HL-60 (cell line): ENCODE results near the gene BHLHE41.
A peak's percentile ranks its signal among the peaks of the same experiment; 100 is the strongest.

ENCODE experiments used
- DNase-seq, 2 experiments: peaks; one replicate each; pipeline ENCODE4 v3.0.0-alpha.2; 2010 to 2020; ENCODE audit warnings: low read depth in 1 of 2, low spot score in 1 of 2
- H3K27ac ChIP-seq: fragments of 250-450 bp; sonication (Bioruptor Pico); replicated peaks from 2 replicates; pipeline ENCODE4 v1.5.1; 2020; ENCODE audit warnings: mild to moderate bottlenecking, moderate library complexity
- H3K27me3 ChIP-seq: fragments of 250-450 bp; sonication (Bioruptor Pico); 2 replicates; pipeline ENCODE4 v1.5.1; 2021; ENCODE audit warnings: mild to moderate bottlenecking, moderate library complexity; ENCODE audit not compliant: insufficient read depth, poor library complexity, severe bottlenecking
- H3K4me3 ChIP-seq: replicated peaks from 2 replicates; pipeline ENCODE4 v1.5.1; 2011; ENCODE audit warnings: mild to moderate bottlenecking, control low read depth, low read length; ENCODE audit not compliant: insufficient read depth
- CTCF ChIP-seq: IDR thresholded peaks from one replicate; pipeline ENCODE4 v1.5.1; 2011; ENCODE audit warnings: low read length, control low read depth, inconsistent platforms; ENCODE audit not compliant: insufficient read depth
- GABPA ChIP-seq: IDR thresholded peaks from 2 replicates; pipeline ENCODE4 v1.6.1; 2012; ENCODE audit warnings: low read depth
- POLR2AphosphoS5 ChIP-seq: IDR thresholded peaks from 2 replicates; pipeline ENCODE4 v1.6.1; 2012; ENCODE audit warnings: low read depth
- REST ChIP-seq: IDR thresholded peaks from 2 replicates; pipeline ENCODE4 v1.6.1; 2012; ENCODE audit warnings: low read depth; ENCODE audit not compliant: insufficient replicate concordance
- SPI1 ChIP-seq: IDR thresholded peaks from 2 replicates; pipeline ENCODE4 v1.6.1; 2012; ENCODE audit warnings: low read depth, mild to moderate bottlenecking, borderline replicate concordance

Gene BHLHE41

GRCh38 chr12:26090836-26091510, 33.9 kb downstream of the BHLHE41 start:
- Histone ChIP-seq H3K4me3 (no peak overlapping the region), H3K27me3 (no peaks in the 10 kb centered on the region), H3K27ac (no peak overlapping the region)
- DNase-seq = no peak
- no peak for TF ChIP-seq SPI1
- TF ChIP-seq GABPA = no peak
- no peak for TF ChIP-seq POLR2AphosphoS5

- Histone ChIP-seq H3K27ac (no peak overlapping the region), H3K4me3 (no peak overlapping the region), H3K27me3 (no peaks in the 10 kb centered on the region)
- DNase-seq = peak in 1 of 2 experiments; percentile 20
- TF ChIP-seq POLR2AphosphoS5 (no peak), SPI1 (no peak), REST (no peak), CTCF (no peak), GABPA (no peak)
These were observed 35.8 kb downstream of the BHLHE41 start for GRCh38 chr12:26088998-26089397.

GRCh38 chr12:26086936-26087335, 37.9 kb downstream of the BHLHE41 start:
- DNase-seq = no peak
- no peak overlapping the region for H3K4me3 ChIP-seq
- no peaks in the 10 kb centered on the region for H3K27me3 ChIP-seq
- TF ChIP-seq REST = no peak
- no peak for TF ChIP-seq GABPA
- no peak for TF ChIP-seq SPI1
- TF ChIP-seq POLR2AphosphoS5 = no peak
- no peak for TF ChIP-seq CTCF
- no peak overlapping the region for H3K27ac ChIP-seq

GRCh38 chr12:26080911-26081310, 43.9 kb downstream of the BHLHE41 start:
- no peaks in the 10 kb centered on the region for H3K27me3 ChIP-seq
- H3K4me3 ChIP-seq = no peak overlapping the region
- peak; percentile 86 for TF ChIP-seq SPI1
- no peak for TF ChIP-seq REST
- no peak for TF ChIP-seq CTCF
- TF ChIP-seq GABPA = no peak
- peak; percentile 33 to 57 for DNase-seq
- no peak overlapping the region for H3K27ac ChIP-seq
